Measurements from ENCODE around the gene TMEM94.

GRCh38 chr17:75521951-75522727, 65.7 kb downstream of the TMEM94 start:
- no peak for TF ChIP-seq CTCF (IDR thresholded peaks at IDR 0.05 in 4 of 5, conservative IDR thresholded peaks at IDR 0.05 in 1 of 5)
- no peak for TF ChIP-seq POLR2A (IDR thresholded peaks at IDR 0.05)
